K562 (cell line): ENCODE measurements around the gene MPPED1. TPM values are rescaled to one million over a fixed set of nuclear protein-coding genes. Genes with fewer than 3 reads are reported as not detected.

Experiments used
- ATAC-seq: fragments of 200-7000 bp; cut with Tn5 transposase; 3 replicates; pipeline ENCODE4 v1.9.1; 2020; ENCODE audit warnings: moderate library complexity
- BruUV-seq: library from RNA; stranded (reverse); fragments of 400-500 nt; replicated peaks from 2 replicates; lab custom pipeline; 2021; lab: Mats Ljungman, UMichigan
- CTCF ChIA-PET: fragments of 300-600 bp; formaldehyde crosslinking; extraction: SDS; loops from one replicate; lab custom pipeline; 2021; ENCODE audit warnings: low intra/inter-chr PET ratio; lab: Yijun Ruan, JAX
- POLR2A ChIA-PET: fragments of 300-600, 350-650 bp; sonication (Branson Sonifier 250); formaldehyde crosslinking; extraction: SDS; loops from one replicate; lab custom pipeline; 2021; ENCODE audit warnings: antibody characterized with exemption, inconsistent platforms; lab: Yijun Ruan, JAX
- DNase-seq, 4 experiments: peaks; one replicate each; pipeline versions ENCODE4 v3.0.0 to v3.0.0-alpha.2; 2011 to 2018; ENCODE audit warnings: low spot score in 3 of 4, mixed read lengths in 3 of 4; ENCODE audit errors: extremely low read depth in 1 of 4
- FAIRE-seq: peaks from 2 replicates; lab custom pipeline; 2011; peaks lifted over from hg19 to GRCh38; lab: Jason Lieb, UNC
- H2AFZ ChIP-seq: 2 replicates; pipeline ENCODE4 v1.6.0; 2011; ENCODE audit warnings: low read depth, low read length, control low read depth, inconsistent platforms
- H3K27ac ChIP-seq: fragments of 200-600 bp; 3 replicates; pipeline ENCODE4 v1.8.0; 2011; ENCODE audit warnings: low read depth, mild to moderate bottlenecking, control low read depth, inconsistent platforms, low read length, moderate library complexity, mixed read lengths; ENCODE audit errors: extremely low read depth
- H3K27me3 ChIP-seq, 2 experiments: fragments of 300-600 bp in 1 of 2; 2 replicates in 1 of 2; 3 replicates in 1 of 2; pipeline versions ENCODE4 v1.6.0 to v1.8.0; 2011; ENCODE audit warnings: inconsistent platforms in 2 of 2, low read length in 2 of 2, mild to moderate bottlenecking in 1 of 2, mixed read lengths in 1 of 2, moderate library complexity in 1 of 2; ENCODE audit not compliant: control insufficient read depth in 2 of 2, insufficient read depth in 2 of 2
- H3K36me3 ChIP-seq: fragments of 300-600 bp; 3 replicates; pipeline ENCODE4 v1.8.0; 2011; ENCODE audit warnings: mild to moderate bottlenecking, low read length, inconsistent platforms; ENCODE audit not compliant: control insufficient read depth, insufficient read depth
- H3K4me1 ChIP-seq, 2 experiments: fragments of 200-600 bp in 1 of 2; replicated peaks in 1 of 2; 2 replicates in 1 of 2; 3 replicates in 1 of 2; pipeline versions ENCODE4 v1.5.1 to v1.8.0; 2011; ENCODE audit warnings: inconsistent platforms in 2 of 2, low read length in 2 of 2, mild to moderate bottlenecking in 1 of 2, mixed read lengths in 1 of 2, moderate library complexity in 1 of 2; ENCODE audit not compliant: control insufficient read depth in 2 of 2, insufficient read depth in 2 of 2
- H3K4me2 ChIP-seq: 2 replicates; pipeline ENCODE4 v1.6.1; 2011; ENCODE audit warnings: low read length, control low read depth, inconsistent platforms, mixed read lengths; ENCODE audit not compliant: insufficient read depth
- H3K4me3 ChIP-seq: fragments of 200-600 bp; sonication (generic), shearing (Covaris generic); 2 replicates; pipeline ENCODE4 v1.5.1; 2016; ENCODE audit warnings: control low read depth, inconsistent platforms
- H3K79me2 ChIP-seq: fragments of 200-600 bp; 3 replicates; pipeline ENCODE4 v1.8.0; 2011; ENCODE audit warnings: low read length, inconsistent platforms; ENCODE audit not compliant: control insufficient read depth, insufficient read depth
- H3K9ac ChIP-seq, 2 experiments: 2 replicates each; pipeline versions ENCODE4 v1.6.0 to v1.6.1; 2011; ENCODE audit warnings: low read depth in 2 of 2, low read length in 2 of 2, control low read depth in 1 of 2, inconsistent platforms in 1 of 2, mild to moderate bottlenecking in 1 of 2, mixed read lengths in 1 of 2; ENCODE audit not compliant: insufficient read depth in 1 of 2
- H3K9me1 ChIP-seq: one replicate; pipeline ENCODE4 v1.6.0; 2011; ENCODE audit warnings: inconsistent platforms, mild to moderate bottlenecking, low read length, moderate library complexity; ENCODE audit not compliant: control insufficient read depth, insufficient read depth
- H3K9me3 ChIP-seq: replicated peaks from 2 replicates; pipeline ENCODE4 v1.5.1; 2011; ENCODE audit warnings: low read depth, low read length, inconsistent platforms; ENCODE audit not compliant: control insufficient read depth, insufficient read depth
- H4K20me1 ChIP-seq: replicated peaks from 2 replicates; pipeline ENCODE4 v1.6.1; 2011; ENCODE audit warnings: low read length, inconsistent platforms, mixed read lengths; ENCODE audit not compliant: control insufficient read depth, insufficient read depth
- ASH1L ChIP-seq: fragments of 450-650 bp; IDR thresholded peaks from 2 replicates; pipeline ENCODE4 v1.6.1; 2018; ENCODE audit warnings: borderline replicate concordance, mild to moderate bottlenecking, low read depth; ENCODE audit not compliant: partially characterized antibody
- GATA2 ChIP-seq: sonication (generic); formaldehyde crosslinking; IDR thresholded peaks from 2 replicates; pipeline ENCODE4 v1.4.0; 2020; ENCODE audit warnings: mild to moderate bottlenecking, missing genetic modification reagents
- GTF2A2 ChIP-seq: IDR thresholded peaks from 2 replicates; pipeline ENCODE4 v1.6.1; 2016; ENCODE audit warnings: mild to moderate bottlenecking, missing genetic modification characterization, missing compliant biosample characterization
- NONO ChIP-seq, 2 experiments: fragments of 200-400 bp in 1 of 2; fragments of 450-650 bp in 1 of 2; formaldehyde crosslinking in 1 of 2; IDR thresholded peaks; 2 replicates each; pipeline ENCODE4 v1.6.1; 2017; ENCODE audit warnings: low read depth in 2 of 2, mild to moderate bottlenecking in 2 of 2, moderate library complexity in 2 of 2, low read length in 1 of 2
- NR4A1 ChIP-seq, 2 experiments: fragments of 250-450 bp in 1 of 2; fragments of 450-650 bp in 1 of 2; sonication (Bioruptor Pico) in 1 of 2; IDR thresholded peaks; 2 replicates each; pipeline versions ENCODE4 v1.4.0 to v1.6.1; 2016 to 2020; ENCODE audit warnings: mild to moderate bottlenecking in 2 of 2, missing compliant biosample characterization in 1 of 2, missing genetic modification characterization in 1 of 2, moderate library complexity in 1 of 2
- POLR3A ChIP-seq: IDR thresholded peaks from 2 replicates; pipeline ENCODE4 v1.6.1; 2011; ENCODE audit warnings: borderline replicate concordance, mild to moderate bottlenecking, moderate library complexity; ENCODE audit not compliant: insufficient read length, insufficient read depth; ENCODE audit errors: extremely low read depth
- ZNF224 ChIP-seq: sonication (generic); formaldehyde crosslinking; IDR thresholded peaks from 2 replicates; pipeline ENCODE4 v1.8.0; 2022; ENCODE audit warnings: mild to moderate bottlenecking, missing genetic modification reagents
- WGBS: fragments of 100-300 bp; shearing (Covaris generic); methylation state at CpG from one replicate; pipeline ENCODE4 v1.1.6; 2016; ENCODE audit warnings: low coverage, mixed read lengths; ENCODE audit not compliant: insufficient coverage; ENCODE audit errors: missing lambda C conversion rate; 5-methylcytosine and 5-hydroxymethylcytosine counted together
- in situ Hi-C: fragments of 300-500 bp; cut with MboI; formaldehyde crosslinking; loops from 4 replicates; pipeline ENCODE4 v1.15.0; 2018; ENCODE audit warnings: inconsistent platforms, mixed read lengths
- intact Hi-C: fragments of 100-400 bp; cut with micrococcal nuclease; formaldehyde crosslinking; loops from 2 replicates; pipeline ENCODE4 v1.14.2; 2022
- polyA plus RNA-seq, 8 experiments: library from polyadenylated mRNA; depleted of rRNA in 4 of 8; stranded (reverse) in 5 of 8; unstranded in 3 of 8; fragments of >200 nt; fragmentation: Nextera tagmentation in 2 of 8; fragmentation: Illumina TruSeq in 1 of 8; extraction: Ambion mirVana in 2 of 8; extraction: Trizol in 1 of 8; gene quantifications; 2 replicates each; pipeline versions ENCODE4 v1.2.1 to v1.2.3, GENCODE V29; 2011 to 2014; ENCODE audit warnings: inconsistent platforms in 1 of 8, missing spikeins in 1 of 8
- total RNA-seq, 7 experiments: library from RNA; depleted of rRNA in 6 of 7; stranded (reverse); fragments of >200 nt in 6 of 7; fragmentation: Illumina TruSeq in 2 of 7; extraction: Trizol in 2 of 7; gene quantifications; 2 replicates each; pipeline versions ENCODE4 v1.2.1 to v1.2.3, GENCODE V29; 2011 to 2021; ENCODE audit warnings: low replicate concordance in 1 of 7
- TF ChIP-seq, protein P1 (sequence below), 2 experiments: fragments of 450-650 bp in 1 of 2; sonication (generic) in 1 of 2; formaldehyde crosslinking; conservative IDR thresholded peaks; 2 replicates each; pipeline versions ENCODE4 v1.4.0 to v1.8.1; 2020 to 2022; ENCODE audit warnings: mild to moderate bottlenecking in 1 of 2, missing genetic modification reagents in 1 of 2
- TF ChIP-seq, protein P2 (sequence below): fragments of 250-450 bp; sonication (Bioruptor Pico); IDR thresholded peaks from 2 replicates; pipeline ENCODE4 v1.8.0; 2021; ENCODE audit warnings: moderate library complexity, mild to moderate bottlenecking, inconsistent platforms
- TF ChIP-seq, protein P3 (sequence below): IDR thresholded peaks from 2 replicates; pipeline ENCODE4 v1.6.1; 2011; ENCODE audit warnings: borderline replicate concordance, low read depth, mild to moderate bottlenecking, moderate library complexity, low read length; ENCODE audit not compliant: insufficient read depth, poor library complexity, severe bottlenecking
- TF ChIP-seq, protein P4 (sequence below): fragments of 250-450 bp; sonication (Bioruptor Pico); IDR thresholded peaks from 2 replicates; pipeline ENCODE4 v1.5.0; 2020; ENCODE audit warnings: mild to moderate bottlenecking

MPPED1 gene
- total and polyA plus RNA-seq, 9 of the 15 experiments (the other 6 are each of a cell fraction or from before 2014, with no cell fraction given), result not detected

DNA sequence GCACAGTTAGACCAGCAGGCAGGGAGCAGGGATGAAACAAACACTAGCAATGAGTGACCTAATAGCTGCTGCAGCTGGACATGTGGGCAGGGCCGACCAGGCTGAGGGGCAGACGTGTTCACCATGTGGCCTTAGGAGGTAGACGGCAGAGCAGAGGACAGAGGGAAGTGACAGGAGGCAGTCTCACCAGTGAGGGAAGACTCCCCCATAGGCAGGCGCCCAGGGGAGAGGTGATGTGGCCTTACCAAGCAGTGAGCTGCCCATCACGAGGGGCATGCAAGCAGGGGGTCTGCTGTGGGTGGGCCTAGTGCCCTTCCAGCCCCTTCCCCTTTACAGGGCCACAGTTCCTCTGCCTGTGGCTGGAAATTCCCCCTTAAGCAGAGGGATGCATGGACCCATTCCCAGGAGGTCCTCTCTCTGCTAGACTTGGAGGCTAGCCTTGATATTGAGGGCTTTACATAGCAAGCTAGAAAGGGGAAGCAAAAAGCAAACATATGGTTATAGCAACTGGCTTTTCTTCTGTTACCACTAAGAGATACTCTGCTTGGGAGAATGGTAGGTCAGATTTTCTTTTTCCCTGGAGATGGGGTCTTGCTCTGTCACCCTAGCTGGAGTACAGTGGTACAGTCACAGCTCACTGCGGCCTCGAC lies 67.6 kb downstream of the MPPED1 start:
- H3K79me2 ChIP-seq, result no peaks in the 10 kb centered on the region
- H3K27ac ChIP-seq, result no peak overlapping the region
- no peak for TF ChIP-seq ASH1L
- TF ChIP-seq, protein P1, sequence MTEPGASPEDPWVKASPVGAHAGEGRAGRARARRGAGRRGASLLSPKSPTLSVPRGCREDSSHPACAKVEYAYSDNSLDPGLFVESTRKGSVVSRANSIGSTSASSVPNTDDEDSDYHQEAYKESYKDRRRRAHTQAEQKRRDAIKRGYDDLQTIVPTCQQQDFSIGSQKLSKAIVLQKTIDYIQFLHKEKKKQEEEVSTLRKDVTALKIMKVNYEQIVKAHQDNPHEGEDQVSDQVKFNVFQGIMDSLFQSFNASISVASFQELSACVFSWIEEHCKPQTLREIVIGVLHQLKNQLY (CRISPR knock-in tag; conservative IDR thresholded peaks at IDR 0.05), result no peak
- no peak for TF ChIP-seq GATA2 (CRISPR knock-in tag)
- no peak for TF ChIP-seq NONO (IDR thresholded peaks at IDR 0.05; ENCODE audit: low read depth in 2 of 2, low read length in 1 of 2)
- no peak for TF ChIP-seq NR4A1 (CRISPR knock-in tag; IDR thresholded peaks at IDR 0.05)
- TF ChIP-seq NR4A1 (tag; IDR thresholded peaks at IDR 0.05), result no peak
- no peak for TF ChIP-seq ZNF224 (CRISPR knock-in tag)
- TF ChIP-seq, protein P2, sequence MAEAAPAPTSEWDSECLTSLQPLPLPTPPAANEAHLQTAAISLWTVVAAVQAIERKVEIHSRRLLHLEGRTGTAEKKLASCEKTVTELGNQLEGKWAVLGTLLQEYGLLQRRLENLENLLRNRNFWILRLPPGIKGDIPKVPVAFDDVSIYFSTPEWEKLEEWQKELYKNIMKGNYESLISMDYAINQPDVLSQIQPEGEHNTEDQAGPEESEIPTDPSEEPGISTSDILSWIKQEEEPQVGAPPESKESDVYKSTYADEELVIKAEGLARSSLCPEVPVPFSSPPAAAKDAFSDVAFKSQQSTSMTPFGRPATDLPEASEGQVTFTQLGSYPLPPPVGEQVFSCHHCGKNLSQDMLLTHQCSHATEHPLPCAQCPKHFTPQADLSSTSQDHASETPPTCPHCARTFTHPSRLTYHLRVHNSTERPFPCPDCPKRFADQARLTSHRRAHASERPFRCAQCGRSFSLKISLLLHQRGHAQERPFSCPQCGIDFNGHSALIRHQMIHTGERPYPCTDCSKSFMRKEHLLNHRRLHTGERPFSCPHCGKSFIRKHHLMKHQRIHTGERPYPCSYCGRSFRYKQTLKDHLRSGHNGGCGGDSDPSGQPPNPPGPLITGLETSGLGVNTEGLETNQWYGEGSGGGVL (CRISPR knock-in tag), result no peak
- TF ChIP-seq, protein P3, sequence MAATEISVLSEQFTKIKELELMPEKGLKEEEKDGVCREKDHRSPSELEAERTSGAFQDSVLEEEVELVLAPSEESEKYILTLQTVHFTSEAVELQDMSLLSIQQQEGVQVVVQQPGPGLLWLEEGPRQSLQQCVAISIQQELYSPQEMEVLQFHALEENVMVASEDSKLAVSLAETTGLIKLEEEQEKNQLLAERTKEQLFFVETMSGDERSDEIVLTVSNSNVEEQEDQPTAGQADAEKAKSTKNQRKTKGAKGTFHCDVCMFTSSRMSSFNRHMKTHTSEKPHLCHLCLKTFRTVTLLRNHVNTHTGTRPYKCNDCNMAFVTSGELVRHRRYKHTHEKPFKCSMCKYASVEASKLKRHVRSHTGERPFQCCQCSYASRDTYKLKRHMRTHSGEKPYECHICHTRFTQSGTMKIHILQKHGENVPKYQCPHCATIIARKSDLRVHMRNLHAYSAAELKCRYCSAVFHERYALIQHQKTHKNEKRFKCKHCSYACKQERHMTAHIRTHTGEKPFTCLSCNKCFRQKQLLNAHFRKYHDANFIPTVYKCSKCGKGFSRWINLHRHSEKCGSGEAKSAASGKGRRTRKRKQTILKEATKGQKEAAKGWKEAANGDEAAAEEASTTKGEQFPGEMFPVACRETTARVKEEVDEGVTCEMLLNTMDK, result no peak
- TF ChIP-seq, protein P4, sequence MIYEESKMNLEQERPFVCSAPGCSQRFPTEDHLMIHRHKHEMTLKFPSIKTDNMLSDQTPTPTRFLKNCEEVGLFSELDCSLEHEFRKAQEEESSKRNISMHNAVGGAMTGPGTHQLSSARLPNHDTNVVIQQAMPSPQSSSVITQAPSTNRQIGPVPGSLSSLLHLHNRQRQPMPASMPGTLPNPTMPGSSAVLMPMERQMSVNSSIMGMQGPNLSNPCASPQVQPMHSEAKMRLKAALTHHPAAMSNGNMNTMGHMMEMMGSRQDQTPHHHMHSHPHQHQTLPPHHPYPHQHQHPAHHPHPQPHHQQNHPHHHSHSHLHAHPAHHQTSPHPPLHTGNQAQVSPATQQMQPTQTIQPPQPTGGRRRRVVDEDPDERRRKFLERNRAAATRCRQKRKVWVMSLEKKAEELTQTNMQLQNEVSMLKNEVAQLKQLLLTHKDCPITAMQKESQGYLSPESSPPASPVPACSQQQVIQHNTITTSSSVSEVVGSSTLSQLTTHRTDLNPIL (CRISPR knock-in tag), result no peak
- no peak for TF ChIP-seq GTF2A2
- TF ChIP-seq POLR3A, result no peak
- TF ChIP-seq, all 486 proteins: peak for 0
- no peak for DNase-seq
- Histone ChIP-seq H3K9me3 (no peaks in the 10 kb centered on the region), H3K36me3 (no peaks in the 10 kb centered on the region), H3K4me2 (no peak overlapping the region), H3K9me1 (no peaks in the 10 kb centered on the region), H3K27me3 (no peaks in the 10 kb centered on the region; a peak in 1 of 5 replicates), H4K20me1 (no peaks in the 10 kb centered on the region), H3K4me3 (no peak overlapping the region), H3K4me1 (no peaks in the 10 kb centered on the region), H3K9ac (no peak overlapping the region), H2AFZ (no peak overlapping the region)
- BruUV-seq, result no TSS peak
- WGBS, result 3% methylated on average over 7 of the region's 7 CpGs
- in situ Hi-C loops (no loop called here), intact Hi-C loops (no loop called here)
- CTCF ChIA-PET, result no interaction called here
- POLR2A ChIA-PET, result interaction anchor here (0.6 kb wide), 2 partner anchors 12 to 40 kb away, joined by 3 read pairs; no protein-coding TSS in a partner anchor
- FAIRE-seq, result no peak
- no peak for ATAC-seq
